HUES64 (cell line): Measurements from ENCODE around the gene ZNF547.
"Not testable (repeated sequence)": the region's sequence is repeated elsewhere in the genome, so short reads cannot be mapped to it uniquely, and the experiment has no call there.

Experiments
- H3K27ac ChIP-seq: 2 replicates; pipeline ENCODE4 v1.7.0; 2013; ENCODE audit warnings: low read depth, low read length, inconsistent platforms
- H3K27me3 ChIP-seq: 2 replicates; pipeline ENCODE4 v1.6.1; 2013; ENCODE audit warnings: mild to moderate bottlenecking, low read length; ENCODE audit not compliant: insufficient read depth
- H3K36me3 ChIP-seq: 2 replicates; pipeline ENCODE4 v1.6.1; 2013; ENCODE audit warnings: mild to moderate bottlenecking, low read length; ENCODE audit not compliant: insufficient read depth
- H3K4me1 ChIP-seq: 2 replicates; pipeline ENCODE4 v1.6.1; 2013; ENCODE audit warnings: mild to moderate bottlenecking, low read length, moderate library complexity; ENCODE audit not compliant: insufficient read depth
- H3K4me3 ChIP-seq: 2 replicates; pipeline ENCODE4 v1.5.1; 2013; ENCODE audit warnings: mild to moderate bottlenecking, low read length, moderate library complexity
- H3K9ac ChIP-seq: 2 replicates; pipeline ENCODE4 v1.6.1; 2013; ENCODE audit warnings: mild to moderate bottlenecking, low read depth, low read length
- H3K9me3 ChIP-seq: 2 replicates; pipeline ENCODE4 v1.6.1; 2013; ENCODE audit warnings: low read depth, low read length; ENCODE audit not compliant: insufficient read depth
- WGBS: fragments of 150-250, 120-280 bp; methylation state at CpG from one replicate; pipeline ENCODE4 v1.1.7; 2013; ENCODE audit warnings: missing lambda C conversion rate; 5-methylcytosine and 5-hydroxymethylcytosine counted together

Gene ZNF547

DNA sequence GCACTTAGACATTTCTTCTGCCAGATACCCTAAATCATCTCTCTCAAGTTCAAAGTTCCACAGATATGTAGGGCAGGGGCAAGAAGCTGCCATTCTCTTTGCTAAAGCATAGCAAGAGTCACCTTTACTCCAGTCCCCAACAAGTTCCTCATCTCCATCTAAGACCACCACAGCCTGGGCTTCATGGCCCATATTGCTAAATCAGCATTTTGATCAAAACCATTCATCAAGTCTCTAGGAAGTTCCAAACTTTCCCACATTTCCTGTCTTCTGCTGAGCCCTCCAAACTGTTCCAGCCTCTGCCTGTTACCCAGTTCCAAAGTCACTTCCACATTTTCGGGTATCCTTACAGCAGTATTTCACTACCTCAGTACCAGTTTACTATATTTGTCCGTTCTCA, 11.3 kb downstream of the ZNF547 start:
- Histone ChIP-seq H3K9me3 (peaks cover 39% of the 10 kb centered on the region), H3K36me3 (peaks cover 26% of the 10 kb centered on the region)
- not testable (repeated sequence) for H3K9ac ChIP-seq, H3K4me3 ChIP-seq, H3K27ac ChIP-seq, H3K27me3 ChIP-seq, H3K4me1 ChIP-seq
- WGBS = 88% methylated on average over 2 of the region's 2 CpGs

DNA sequence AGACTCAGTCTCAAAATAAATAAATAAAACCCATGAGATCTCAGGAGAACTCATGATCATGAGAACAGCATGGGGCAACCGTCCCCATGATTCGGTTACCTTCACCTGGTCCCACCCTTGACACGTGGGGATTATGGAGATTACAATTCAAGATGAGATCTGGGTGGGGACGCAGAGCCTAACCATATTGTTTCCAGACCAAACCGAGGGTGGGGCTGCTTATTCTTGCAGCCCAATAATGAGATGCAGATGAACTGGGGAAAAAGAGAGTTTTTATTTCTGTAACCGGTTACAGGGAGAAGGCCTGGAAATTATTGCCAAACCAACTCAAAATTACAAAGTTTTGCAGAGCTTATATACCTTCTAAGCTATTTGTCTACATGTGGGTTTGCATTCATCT, 12.8 kb downstream of the ZNF547 start:
- Histone ChIP-seq H3K4me3 (no peak overlapping the region), H3K4me1 (no peaks in the 10 kb centered on the region), H3K36me3 (peaks cover 26% of the 10 kb centered on the region), H3K9ac (no peak overlapping the region), H3K27me3 (no peaks in the 10 kb centered on the region), H3K9me3 (peaks cover 39% of the 10 kb centered on the region), H3K27ac (no peak overlapping the region)
- 95% methylated on average over 6 of the region's 6 CpGs for WGBS

DNA sequence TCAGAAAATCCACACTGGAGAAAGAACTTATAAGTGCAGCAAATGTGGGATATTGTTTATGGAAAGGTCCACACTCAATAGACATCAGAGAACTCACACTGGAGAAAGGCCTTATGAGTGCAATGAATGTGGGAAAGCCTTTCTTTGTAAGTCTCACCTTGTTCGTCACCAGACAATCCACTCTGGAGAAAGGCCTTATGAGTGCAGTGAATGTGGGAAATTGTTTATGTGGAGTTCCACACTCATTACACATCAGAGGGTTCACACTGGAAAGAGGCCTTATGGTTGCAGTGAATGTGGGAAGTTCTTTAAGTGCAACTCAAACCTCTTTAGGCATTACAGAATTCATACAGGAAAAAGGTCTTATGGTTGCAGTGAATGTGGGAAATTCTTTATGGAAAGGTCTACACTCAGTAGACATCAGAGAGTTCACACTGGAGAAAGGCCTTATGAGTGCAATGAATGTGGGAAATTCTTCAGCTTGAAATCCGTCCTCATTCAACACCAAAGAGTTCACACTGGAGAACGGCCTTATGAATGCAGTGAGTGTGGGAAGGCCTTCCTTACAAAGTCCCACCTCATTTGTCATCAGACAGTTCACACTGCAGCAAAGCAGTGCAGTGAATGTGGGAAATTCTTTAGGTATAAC, 14.3 kb downstream of the ZNF547 start:
- Histone ChIP-seq H3K4me3 (no peak overlapping the region), H3K27ac (no peak overlapping the region), H3K27me3 (no peaks in the 10 kb centered on the region), H3K4me1 (no peaks in the 10 kb centered on the region), H3K36me3 (peaks cover 22% of the 10 kb centered on the region), H3K9me3 (peaks cover 39% of the 10 kb centered on the region), H3K9ac (no peak overlapping the region)
- WGBS = 100% methylated on average over 2 of the region's 3 CpGs

DNA sequence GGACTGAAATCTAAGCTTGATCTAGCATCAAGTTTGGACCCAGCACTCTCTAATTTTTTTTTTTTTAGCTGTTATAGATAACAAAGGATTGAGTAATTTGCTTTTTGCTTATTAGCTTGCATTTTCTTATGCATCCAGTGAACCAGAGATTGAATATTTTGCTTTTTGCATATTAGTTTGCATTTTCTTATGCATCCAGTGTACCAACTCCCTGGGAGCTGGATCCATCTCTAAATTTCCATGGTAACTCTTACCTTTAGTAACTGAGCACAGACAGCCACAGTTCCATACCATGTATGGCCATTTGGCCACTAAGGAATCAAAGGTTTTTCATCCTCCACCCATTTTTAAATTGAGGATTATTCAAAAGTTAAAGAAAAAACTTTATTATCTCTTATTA, 17.6 kb downstream of the ZNF547 start:
- no peak overlapping the region for H3K4me3 ChIP-seq
- peaks cover 22% of the 10 kb centered on the region for H3K9me3 ChIP-seq
- H3K9ac ChIP-seq = no peak overlapping the region
- H3K4me1 ChIP-seq = no peaks in the 10 kb centered on the region
- H3K27me3 ChIP-seq = peaks cover 2% of the 10 kb centered on the region; the same call in 1 of the 2 replicates
- H3K27ac ChIP-seq = no peak overlapping the region
- peaks cover 12% of the 10 kb centered on the region for H3K36me3 ChIP-seq

DNA sequence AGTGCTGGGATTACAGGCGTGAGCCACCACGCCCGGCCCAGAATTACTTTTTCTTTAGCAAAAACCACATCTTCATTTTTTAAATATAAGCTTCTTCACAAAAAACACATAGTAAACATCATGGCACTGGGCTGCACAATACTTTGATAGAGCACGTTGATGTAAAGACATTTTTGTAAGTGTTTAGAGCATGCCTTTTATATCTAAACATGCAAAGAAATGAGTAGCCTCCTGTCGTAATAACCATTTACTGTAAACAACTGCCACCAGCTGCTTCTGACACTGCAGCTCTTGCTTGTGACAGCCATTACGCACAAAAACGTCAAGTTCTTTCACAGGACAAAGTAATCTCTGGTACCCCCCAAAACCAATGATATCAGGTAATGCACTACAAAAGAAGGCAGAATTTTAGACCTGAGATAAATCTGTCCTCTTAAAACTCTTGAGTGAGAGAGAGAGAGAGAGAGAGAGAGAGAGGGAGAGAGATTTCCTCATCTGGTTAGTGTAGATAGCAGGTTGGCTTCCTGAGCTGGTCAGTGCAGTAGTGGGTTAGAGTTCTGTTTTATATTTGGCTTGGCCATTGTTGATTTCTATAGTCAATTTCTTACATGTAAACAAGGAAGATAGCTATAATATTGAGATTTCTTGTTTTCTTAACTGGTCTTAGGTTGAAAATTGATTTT, 19.6 kb downstream of the ZNF547 start:
- 86% methylated on average over 7 of the region's 7 CpGs for WGBS
- no peaks in the 10 kb centered on the region for H3K4me1 ChIP-seq
- no peak overlapping the region for H3K4me3 ChIP-seq
- no peak overlapping the region for H3K9ac ChIP-seq
- H3K27me3 ChIP-seq = peaks cover 5% of the 10 kb centered on the region; the same call in 1 of the 2 replicates
- H3K9me3 ChIP-seq = peaks cover 7% of the 10 kb centered on the region
- H3K27ac ChIP-seq = no peak overlapping the region
- peaks cover 2% of the 10 kb centered on the region for H3K36me3 ChIP-seq

DNA sequence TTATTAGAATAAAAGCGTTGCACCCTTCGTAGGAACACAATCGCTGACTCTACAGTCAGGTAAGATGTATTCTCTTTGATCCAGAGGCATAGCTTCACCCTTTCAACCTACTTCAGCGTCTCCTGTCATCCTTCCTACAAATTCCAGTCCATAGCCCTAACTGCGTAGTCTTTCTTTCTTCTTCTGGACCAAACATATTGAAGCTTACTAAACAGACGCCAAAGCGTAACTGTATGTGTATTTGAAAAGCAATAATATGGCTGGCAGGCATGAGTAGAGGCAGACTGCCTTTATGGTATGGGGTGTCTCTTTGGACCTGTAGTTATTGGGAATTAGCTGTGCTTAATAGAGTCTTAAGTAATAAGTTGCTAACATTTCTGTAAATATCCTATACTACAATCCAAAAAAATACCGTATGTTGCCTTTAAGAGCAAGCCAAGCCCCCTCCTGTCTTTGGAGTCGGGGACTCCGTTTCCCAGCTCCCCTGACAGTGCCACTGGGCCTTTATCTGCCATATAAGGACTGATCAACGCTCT, 25.9 kb downstream of the ZNF547 start:
- H3K9ac ChIP-seq = peak overlapping the region; percentile 23; the same call in 1 of the 2 replicates
- WGBS = 58% methylated on average over 11 of the region's 11 CpGs
- 0 out of 2 replicates have a peak overlapping the region, but pooled peaks have one; percentile 2 for H3K27ac ChIP-seq

DNA sequence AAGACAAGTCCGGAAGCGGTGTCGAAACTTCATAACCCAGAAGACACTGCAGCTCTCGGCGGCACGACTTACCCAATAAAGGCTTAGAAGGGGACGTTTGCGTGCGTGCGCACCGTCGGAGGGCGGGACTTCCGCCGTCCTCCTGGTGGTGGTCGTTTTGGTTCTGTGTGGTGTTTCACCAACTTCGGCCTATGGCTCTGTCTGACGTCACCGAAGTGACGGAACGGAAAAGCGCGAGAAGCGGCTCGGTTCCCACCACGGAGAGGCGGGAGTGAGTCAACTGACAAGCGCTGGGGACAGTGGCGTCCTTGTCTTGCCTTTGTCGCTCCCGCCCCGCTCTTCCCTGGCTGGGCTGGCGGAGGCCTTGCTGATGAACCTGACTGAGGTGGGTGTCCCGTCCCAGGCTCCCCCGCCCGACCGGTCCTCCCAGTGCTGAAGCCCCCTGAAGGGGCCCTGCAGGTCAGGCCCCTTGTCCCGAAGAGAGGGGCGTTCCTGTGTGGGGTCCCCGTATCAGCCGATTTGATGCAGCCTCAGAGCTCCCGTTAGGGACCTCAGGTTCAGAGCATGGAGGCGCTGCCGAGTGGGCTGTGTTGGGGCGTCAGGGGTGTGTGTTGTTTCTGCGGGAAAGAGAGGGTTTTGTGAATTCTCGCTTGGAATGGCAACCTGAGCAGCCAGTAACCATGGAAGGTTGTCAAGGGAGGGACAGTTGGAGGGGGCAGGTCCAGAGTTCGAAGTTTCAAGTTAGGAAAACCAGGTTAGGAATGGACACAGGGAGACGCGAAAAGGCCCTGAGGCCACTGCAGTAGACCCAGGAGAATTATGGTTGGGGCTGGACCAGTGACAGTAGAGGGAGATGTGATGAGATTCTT, 26.6 kb downstream of the ZNF547 start, which contains the start of gene ZNF548:
TSS of gene ZNF548 (plus strand) at position 125 of the 869 bp plus-strand sequence. CDS start at position 371, 246 bp downstream.
- WGBS = under 1% methylated on average over 50 of the region's 50 CpGs
- peak within 1 kb of the TSS; percentile 93; the same call in 1 of the 2 replicates for H3K27ac ChIP-seq

More for the DNA sequence above, 25.9 kb downstream of the ZNF547 start:
- peaks cover 5% of the 10 kb centered on the region; the same call in 1 of the 2 replicates for H3K27me3 ChIP-seq
- peak overlapping the region; percentile 88 for H3K4me3 ChIP-seq
- peaks cover 6% of the 10 kb centered on the region; the same call in 1 of the 2 replicates for H3K4me1 ChIP-seq
- no peaks in the 10 kb centered on the region for H3K9me3 ChIP-seq
- no peaks in the 10 kb centered on the region for H3K36me3 ChIP-seq

DNA sequence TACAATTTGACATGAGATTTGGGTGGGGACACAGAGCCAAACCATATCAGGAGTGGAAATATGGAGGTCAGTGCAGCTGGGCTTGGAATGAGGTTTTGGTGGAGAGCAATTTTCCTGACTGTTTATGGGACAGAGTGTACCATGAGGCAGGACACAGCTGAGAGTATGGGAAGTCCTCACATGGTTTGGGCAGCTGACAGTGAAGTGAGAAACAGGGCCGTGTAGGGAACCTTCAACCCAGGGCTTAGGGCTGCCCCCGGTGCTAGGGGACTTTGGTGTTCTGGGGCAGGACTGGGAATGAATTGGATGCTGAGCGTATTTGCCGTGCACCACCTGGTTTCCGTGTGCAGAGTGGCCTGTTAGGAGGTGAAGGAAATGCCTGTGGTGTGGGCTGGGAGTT, 32.4 kb downstream of the ZNF547 start:
- H3K9ac ChIP-seq = no peak overlapping the region
- peaks cover 11% of the 10 kb centered on the region; the same call in 1 of the 2 replicates for H3K9me3 ChIP-seq
- H3K4me1 ChIP-seq = peaks cover 2% of the 10 kb centered on the region; the same call in 1 of the 2 replicates
- H3K27ac ChIP-seq = no peak overlapping the region
- H3K27me3 ChIP-seq = no peaks in the 10 kb centered on the region
- 91% methylated on average over 5 of the region's 5 CpGs for WGBS
- no peak overlapping the region for H3K4me3 ChIP-seq
- H3K36me3 ChIP-seq = peaks cover 31% of the 10 kb centered on the region

More for the DNA sequence above, 26.6 kb downstream of the ZNF547 start, which contains the start of gene ZNF548:
- Histone ChIP-seq H3K9ac (peak within 1 kb of the TSS; percentile 84), H3K36me3 (no peaks in the 10 kb centered on the region), H3K4me3 (peak within 1 kb of the TSS; percentile 88), H3K4me1 (peaks cover 6% of the 10 kb centered on the region; the same call in 1 of the 2 replicates), H3K27me3 (peaks cover 3% of the 10 kb centered on the region; the same call in 1 of the 2 replicates), H3K9me3 (no peaks in the 10 kb centered on the region)

DNA sequence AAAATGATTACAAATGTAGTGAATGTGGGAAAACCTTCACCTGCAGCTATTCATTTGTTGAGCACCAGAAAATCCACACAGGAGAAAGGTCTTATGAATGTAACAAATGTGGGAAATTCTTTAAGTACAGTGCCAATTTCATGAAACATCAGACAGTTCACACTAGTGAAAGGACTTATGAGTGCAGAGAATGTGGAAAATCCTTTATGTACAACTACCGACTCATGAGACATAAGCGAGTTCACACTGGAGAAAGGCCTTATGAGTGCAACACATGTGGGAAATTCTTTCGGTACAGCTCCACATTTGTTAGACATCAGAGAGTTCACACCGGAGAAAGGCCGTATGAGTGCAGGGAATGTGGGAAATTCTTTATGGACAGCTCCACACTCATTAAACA, 35.5 kb downstream of the ZNF547 start:
- Histone ChIP-seq H3K4me1 (no peaks in the 10 kb centered on the region), H3K27me3 (no peaks in the 10 kb centered on the region), H3K9ac (no peak overlapping the region), H3K9me3 (peaks cover 19% of the 10 kb centered on the region), H3K27ac (no peak overlapping the region), H3K4me3 (no peak overlapping the region), H3K36me3 (peaks cover 31% of the 10 kb centered on the region)
- WGBS = 97% methylated on average over 5 of the region's 5 CpGs

DNA sequence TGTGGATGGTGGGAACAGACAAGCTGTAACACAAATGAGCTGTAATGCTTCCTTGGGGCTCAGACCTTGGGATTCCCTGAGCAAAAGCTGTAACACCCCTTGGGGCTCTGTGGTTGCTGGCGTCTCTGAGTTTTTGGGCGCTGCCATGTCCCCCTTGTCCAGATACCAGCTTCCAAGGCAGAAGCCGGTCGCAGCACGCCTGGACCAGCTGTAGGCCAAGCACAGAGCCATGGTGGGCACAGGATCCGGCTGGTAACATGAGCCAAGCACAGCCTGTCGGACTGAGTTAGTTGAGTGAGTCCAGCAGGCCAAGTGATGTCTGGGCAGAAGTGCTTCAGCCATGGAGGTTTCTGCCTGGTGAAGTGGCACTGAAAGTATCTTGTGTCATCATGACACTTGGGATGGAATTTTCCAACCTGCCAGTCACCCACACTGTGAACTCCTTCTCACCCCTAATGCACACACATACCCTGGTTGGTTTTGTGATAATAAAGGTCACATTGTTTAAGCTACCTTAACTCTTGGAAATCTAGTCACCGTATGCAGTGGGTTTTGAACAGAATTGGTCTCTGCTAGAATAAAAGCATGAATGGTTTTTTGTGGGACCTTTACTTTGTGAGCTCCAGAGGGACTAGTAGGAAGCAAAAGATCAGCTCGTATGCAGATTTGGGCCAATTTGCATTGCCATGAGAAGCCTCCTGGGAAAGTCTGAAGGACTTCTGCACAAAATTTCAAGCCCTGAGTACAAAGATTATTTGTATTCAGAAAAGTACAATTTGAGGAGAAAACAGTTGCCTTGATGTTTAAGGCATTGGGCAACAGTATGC, 40.6 kb downstream of the ZNF547 start:
- peaks cover 16% of the 10 kb centered on the region for H3K9me3 ChIP-seq
- H3K9ac ChIP-seq = no peak overlapping the region
- H3K27me3 ChIP-seq = no peaks in the 10 kb centered on the region
- H3K4me3 ChIP-seq = no peak overlapping the region
- H3K27ac ChIP-seq = no peak overlapping the region
- WGBS = 94% methylated on average over 9 of the region's 9 CpGs
- no peaks in the 10 kb centered on the region for H3K4me1 ChIP-seq
- peaks cover 11% of the 10 kb centered on the region for H3K36me3 ChIP-seq
